Endodermal cell (in vitro differentiated cells): ENCODE data around the gene RADIL. TPM values are rescaled to one million over a fixed set of nuclear protein-coding genes. Genes with fewer than 3 reads are reported as not detected.

Experiments used
- DNase-seq: peaks from one replicate; pipeline ENCODE4 v3.0.0-alpha.2; 2017
- H3K27ac ChIP-seq: 2 replicates; pipeline ENCODE4 v1.5.1; 2013; ENCODE audit warnings: mild to moderate bottlenecking, low read depth, low read length, moderate library complexity
- H3K27me3 ChIP-seq: 2 replicates; pipeline ENCODE4 v1.6.1; 2013; ENCODE audit warnings: mild to moderate bottlenecking, low read length, moderate library complexity; ENCODE audit not compliant: insufficient read depth, control insufficient read depth, poor library complexity, severe bottlenecking
- H3K36me3 ChIP-seq: 2 replicates; pipeline ENCODE4 v1.7.0; 2013; ENCODE audit warnings: mild to moderate bottlenecking, low read length, moderate library complexity; ENCODE audit not compliant: control insufficient read depth, insufficient read depth
- H3K4me1 ChIP-seq: one replicate; pipeline ENCODE4 v1.7.0; 2013; ENCODE audit warnings: low read length; ENCODE audit not compliant: control insufficient read depth, insufficient read depth
- H3K4me3 ChIP-seq: 2 replicates; pipeline ENCODE4 v1.5.1; 2013; ENCODE audit warnings: mild to moderate bottlenecking, low read length, moderate library complexity
- H3K9ac ChIP-seq: 2 replicates; pipeline ENCODE4 v1.6.1; 2013; ENCODE audit warnings: mild to moderate bottlenecking, low read length, moderate library complexity; ENCODE audit not compliant: poor library complexity, severe bottlenecking; ENCODE audit errors: extremely low read depth
- H3K9me3 ChIP-seq: 2 replicates; pipeline ENCODE4 v1.6.1; 2013; ENCODE audit warnings: mild to moderate bottlenecking, low read length, moderate library complexity; ENCODE audit not compliant: control insufficient read depth
- H3K27ac Mint-ChIP-seq: 2 replicates; pipeline ENCODE4 v1.8.0; 2020; ENCODE audit warnings: mixed read lengths
- H3K27me3 Mint-ChIP-seq: 2 replicates; pipeline ENCODE4 v1.8.0; 2021; ENCODE audit warnings: mild to moderate bottlenecking, mixed read lengths; ENCODE audit not compliant: insufficient read depth
- H3K36me3 Mint-ChIP-seq: 2 replicates; pipeline ENCODE4 v1.8.0; 2020; ENCODE audit warnings: low read depth, mixed read lengths
- H3K4me1 Mint-ChIP-seq: 2 replicates; pipeline ENCODE4 v1.8.0; 2020; ENCODE audit warnings: mixed read lengths
- H3K4me3 Mint-ChIP-seq: 2 replicates; pipeline ENCODE4 v1.8.0; 2020; ENCODE audit warnings: mild to moderate bottlenecking, moderate library complexity, mixed read lengths
- H3K9me3 Mint-ChIP-seq: 2 replicates; pipeline ENCODE4 v1.8.0; 2020; ENCODE audit warnings: mild to moderate bottlenecking, mixed read lengths
- CTCF ChIP-seq: fragments of 200-600 bp; sonication (generic); conservative IDR thresholded peaks from 2 replicates; pipeline ENCODE4 v1.5.0; 2021; ENCODE audit warnings: antibody characterized with exemption, mild to moderate bottlenecking
- WGBS, 2 experiments: methylation state at CpG; one replicate each; pipeline versions ENCODE4 v1.1.5 to v1.1.7; 2013; ENCODE audit warnings: missing lambda C conversion rate in 2 of 2, mixed read lengths in 1 of 2; ENCODE audit not compliant: insufficient coverage in 1 of 2, insufficient read length in 1 of 2; 5-methylcytosine and 5-hydroxymethylcytosine counted together
- total RNA-seq, 2 donors: library from RNA; stranded (reverse); fragmentation: NEBNext Ultra II Directional in 1 of 2; extraction: Animal tissue kit (Norgen Biotek cat#: 25700) in 1 of 2; gene quantifications; 2 replicates in 1 of 2; 3 replicates in 1 of 2; pipeline ENCODE4 v1.2.1, GENCODE V29; 2021

Gene RADIL
- total RNA-seq, 2 donors from 2014 or later = 34.9 to 47.6 TPM

GRCh38 chr7:4753598-4754432, 129.7 kb downstream of the RADIL start:
- peaks cover 33% of the 10 kb centered on the region for H3K36me3 Mint-ChIP-seq
- no peaks in the 10 kb centered on the region for H3K27me3 Mint-ChIP-seq
- H3K9me3 ChIP-seq = no peaks in the 10 kb centered on the region
- peak; percentile 96 for TF ChIP-seq CTCF
- H3K4me3 Mint-ChIP-seq = no peak overlapping the region
- no peaks in the 10 kb centered on the region for H3K4me1 Mint-ChIP-seq
- H3K27ac Mint-ChIP-seq = no peak overlapping the region
- H3K9me3 Mint-ChIP-seq = no peaks in the 10 kb centered on the region
- whole genome bisulfite sequencing, 2 experiments = 62 to 92% methylated on average over 15 to 31 of the region's 31 CpGs
- DNase-seq = peak; percentile 96
- H3K27ac ChIP-seq = no peak overlapping the region
- no peak overlapping the region for H3K4me3 ChIP-seq
- H3K4me1 ChIP-seq = no peaks in the 10 kb centered on the region
- no peak overlapping the region for H3K9ac ChIP-seq
- no peaks in the 10 kb centered on the region for H3K27me3 ChIP-seq
- peaks cover 55% of the 10 kb centered on the region for H3K36me3 ChIP-seq

- no peaks in the 10 kb centered on the region for H3K9me3 Mint-ChIP-seq
- no peak overlapping the region for H3K27ac Mint-ChIP-seq
- H3K4me1 Mint-ChIP-seq = no peaks in the 10 kb centered on the region
- 91 to 96% methylated on average over 12 to 20 of the region's 20 CpGs for WGBS, 2 experiments
- Histone ChIP-seq H3K4me1 (no peaks in the 10 kb centered on the region), H3K36me3 (peaks cover 58% of the 10 kb centered on the region), H3K4me3 (no peak overlapping the region), H3K27me3 (no peaks in the 10 kb centered on the region), H3K9ac (no peak overlapping the region), H3K9me3 (no peaks in the 10 kb centered on the region), H3K27ac (no peak overlapping the region)
- DNase-seq = no peak
- H3K36me3 Mint-ChIP-seq = peaks cover 43% of the 10 kb centered on the region
- no peak overlapping the region for H3K4me3 Mint-ChIP-seq
- TF ChIP-seq CTCF = no peak
- H3K27me3 Mint-ChIP-seq = no peaks in the 10 kb centered on the region
Measured at GRCh38 chr7:4751398-4751947, 132.0 kb downstream of the RADIL start.

GRCh38 chr7:4749798-4750197, 133.7 kb downstream of the RADIL start:
- no peak for TF ChIP-seq CTCF
- Mint-ChIP-seq H3K27me3 (no peaks in the 10 kb centered on the region), H3K27ac (no peak overlapping the region), H3K4me3 (no peak overlapping the region), H3K36me3 (peaks cover 38% of the 10 kb centered on the region), H3K9me3 (no peaks in the 10 kb centered on the region), H3K4me1 (peaks cover 11% of the 10 kb centered on the region)
- H3K27me3 ChIP-seq = no peaks in the 10 kb centered on the region
- no peaks in the 10 kb centered on the region for H3K9me3 ChIP-seq
- 93 to 95% methylated on average over 15 of the region's 15 CpGs for WGBS, 2 experiments
- DNase-seq = no peak
- H3K4me3 ChIP-seq = no peak overlapping the region
- H3K9ac ChIP-seq = no peak overlapping the region
- no peak overlapping the region for H3K27ac ChIP-seq
- H3K4me1 ChIP-seq = peaks cover under 1% of the 10 kb centered on the region
- peaks cover 49% of the 10 kb centered on the region for H3K36me3 ChIP-seq
